Medulla oblongata (tissue), 1 donor: ENCODE results near the gene TRIM40.
"Not testable (repeated sequence)": the region's sequence is repeated elsewhere in the genome, so short reads cannot be mapped to it uniquely, and the experiment has no call there.

Experiments
- DNase-seq: peaks from one replicate; pipeline ENCODE4 v3.0.0-alpha.2; 2015; ENCODE audit errors: extremely low spot score

Gene TRIM40

GRCh38 chr6:30113003-30113759, 22.8 kb upstream of the TRIM40 start, which contains the start of gene TRIM31:
Gene TRIM31, minus strand, starts transcription at chr6:30113090. Its CDS starts 285 bp downstream, at chr6:30112805.
- no peak for DNase-seq

- no peak for DNase-seq
Observed at GRCh38 chr6:30113841-30114240, 22.1 kb upstream of the TRIM40 start.

DNA sequence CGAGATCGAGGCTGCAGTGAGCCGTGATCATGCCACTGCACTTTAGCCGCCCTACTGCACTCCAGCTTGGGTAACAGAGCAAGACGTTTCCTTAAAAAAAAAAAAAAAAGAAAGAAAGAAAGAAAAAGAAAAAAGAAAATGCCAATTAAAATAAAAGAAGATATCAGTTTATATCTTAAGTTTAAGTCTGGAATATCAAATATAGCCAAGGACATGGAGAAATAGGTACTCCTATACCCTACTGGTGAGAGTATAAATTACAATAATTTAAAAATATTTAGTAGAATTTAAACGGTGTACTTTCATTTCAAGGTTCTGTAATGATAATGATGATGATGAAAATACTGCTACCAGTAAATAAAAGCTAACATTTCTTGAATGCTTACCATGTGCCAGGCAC, 19.2 kb upstream of the TRIM40 start:
- DNase-seq = no peak

- DNase-seq = not testable (repeated sequence)
Observed at GRCh38 chr6:30118691-30119090, 17.2 kb upstream of the TRIM40 start.

DNA sequence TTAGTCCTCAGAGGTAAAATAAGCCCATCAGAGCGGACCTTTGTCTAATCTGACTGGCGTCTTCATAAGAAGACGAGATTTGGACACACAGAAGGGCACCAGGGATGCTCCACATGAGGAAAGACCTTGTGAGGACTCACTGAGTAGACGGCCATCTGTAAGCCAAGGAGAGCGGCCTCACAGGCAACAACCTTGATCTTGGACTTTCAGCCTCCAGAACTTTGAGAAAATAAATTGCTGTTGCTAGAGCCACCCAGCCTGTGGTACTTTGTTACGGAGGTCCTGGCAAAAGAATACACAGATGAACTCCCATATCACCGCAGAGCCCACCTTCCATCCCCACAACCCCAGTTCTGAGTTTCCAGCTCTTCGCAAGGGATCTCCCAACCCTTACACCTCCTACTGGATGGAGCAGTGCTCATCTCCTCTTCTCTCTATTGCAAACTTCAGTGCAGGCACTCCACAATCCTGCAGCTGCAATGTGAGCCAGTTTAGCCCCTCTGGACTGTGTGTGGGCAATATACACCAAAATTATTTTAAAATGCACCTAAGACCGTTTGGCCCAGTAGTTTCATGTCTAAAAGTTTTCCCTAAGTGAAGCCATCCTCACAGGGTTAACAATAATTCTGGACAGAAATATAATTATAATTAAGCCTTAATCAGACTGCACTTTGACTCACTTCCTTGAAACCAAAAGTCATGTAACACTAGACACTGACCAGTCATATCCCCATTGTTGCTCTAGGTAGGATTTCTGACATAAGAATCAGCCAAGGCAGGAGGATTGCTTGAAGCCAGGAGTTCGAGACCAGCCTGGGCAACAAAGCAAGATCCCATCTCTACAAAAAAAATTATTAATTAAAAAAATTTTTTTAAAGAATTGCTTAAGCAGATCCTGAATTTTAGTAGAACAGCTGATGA, 14.2 kb upstream of the TRIM40 start:
- no peak for DNase-seq

DNA sequence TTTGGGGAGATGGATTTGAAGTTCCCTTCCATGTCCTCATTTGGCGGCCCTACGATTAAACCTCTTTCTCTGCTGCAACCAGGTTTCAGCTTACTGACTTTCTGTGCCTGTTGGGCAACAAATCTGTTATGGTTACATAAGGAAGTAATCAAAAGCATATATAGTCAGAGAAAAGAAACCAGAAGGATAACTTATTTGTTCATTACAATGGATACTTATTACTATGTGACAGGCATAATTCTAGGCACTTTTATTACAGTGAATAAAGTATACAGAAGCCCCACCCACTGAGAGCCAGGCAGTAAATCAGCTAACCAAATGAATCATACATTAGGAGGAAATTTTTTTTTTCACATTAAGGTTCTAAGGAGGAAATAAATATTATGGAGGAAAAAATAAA, 13.4 kb upstream of the TRIM40 start:
- DNase-seq = no peak

- no peak for DNase-seq
Observed at GRCh38 chr6:30127238-30128093, 8.5 kb upstream of the TRIM40 start.

DNA sequence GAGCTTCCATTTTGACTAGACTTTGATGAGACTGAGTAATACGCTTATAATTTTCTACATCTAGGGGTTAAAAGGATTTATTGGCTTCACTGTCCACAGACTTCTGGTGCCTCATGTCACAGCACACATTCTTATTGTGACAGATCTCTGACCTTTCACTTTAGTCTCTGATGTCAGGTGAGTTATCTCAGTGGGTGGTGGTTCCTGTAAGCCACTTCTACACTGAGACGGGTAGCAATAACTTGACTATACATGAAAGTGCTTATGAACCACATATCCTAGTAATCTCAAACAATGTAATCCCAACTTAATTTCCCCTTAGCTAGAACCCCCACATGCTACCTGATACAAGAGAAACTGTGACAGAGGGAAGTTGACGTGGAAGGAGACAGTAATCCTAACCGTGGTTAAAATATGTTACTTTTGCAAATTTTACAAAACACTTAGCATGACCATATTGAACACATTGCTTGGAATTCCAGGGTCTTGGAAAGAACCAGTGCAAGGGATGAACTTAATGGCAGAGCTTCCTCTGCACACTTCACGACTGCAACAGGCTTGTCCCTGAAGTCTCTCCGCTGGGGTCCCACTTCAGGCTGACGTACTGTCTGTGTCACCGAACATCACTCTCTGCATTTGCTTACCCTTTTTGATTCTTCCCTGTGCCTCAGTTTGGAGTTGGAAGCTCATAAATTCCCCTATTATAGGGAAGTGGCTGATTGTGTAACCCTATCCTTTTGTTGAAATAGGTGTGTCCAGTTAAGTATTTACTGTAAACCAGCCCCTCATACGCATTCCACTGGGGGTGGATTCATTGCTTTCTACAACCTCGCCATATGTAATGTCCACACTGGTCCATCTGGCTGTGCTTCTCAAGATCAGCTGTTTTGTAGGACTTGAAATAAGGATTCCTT, 6.4 kb upstream of the TRIM40 start:
- DNase-seq = no peak

DNA sequence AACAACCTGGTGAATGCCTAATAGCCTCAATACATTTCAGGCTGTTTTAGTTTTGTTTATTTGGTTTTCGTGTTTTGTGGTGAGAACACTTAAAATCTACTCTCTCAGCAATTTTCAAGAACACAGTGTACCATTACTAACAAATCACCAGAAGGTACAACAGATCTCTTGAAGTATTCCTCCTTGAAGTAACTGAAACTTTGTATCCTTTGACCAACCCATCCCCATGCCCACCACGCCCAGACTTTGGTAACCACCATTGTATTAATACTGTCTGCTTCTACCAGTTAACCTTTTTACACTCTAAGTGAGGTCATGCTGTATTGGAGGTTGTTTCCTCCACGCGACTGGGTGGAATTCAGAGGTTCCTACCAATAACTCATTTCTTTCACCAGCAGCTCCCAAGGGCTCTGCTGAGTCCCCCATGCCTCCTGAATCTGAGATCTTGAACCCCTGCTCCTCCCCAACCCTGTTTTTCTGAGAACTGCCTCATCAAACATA, 5.7 kb upstream of the TRIM40 start:
- DNase-seq = no peak

DNA sequence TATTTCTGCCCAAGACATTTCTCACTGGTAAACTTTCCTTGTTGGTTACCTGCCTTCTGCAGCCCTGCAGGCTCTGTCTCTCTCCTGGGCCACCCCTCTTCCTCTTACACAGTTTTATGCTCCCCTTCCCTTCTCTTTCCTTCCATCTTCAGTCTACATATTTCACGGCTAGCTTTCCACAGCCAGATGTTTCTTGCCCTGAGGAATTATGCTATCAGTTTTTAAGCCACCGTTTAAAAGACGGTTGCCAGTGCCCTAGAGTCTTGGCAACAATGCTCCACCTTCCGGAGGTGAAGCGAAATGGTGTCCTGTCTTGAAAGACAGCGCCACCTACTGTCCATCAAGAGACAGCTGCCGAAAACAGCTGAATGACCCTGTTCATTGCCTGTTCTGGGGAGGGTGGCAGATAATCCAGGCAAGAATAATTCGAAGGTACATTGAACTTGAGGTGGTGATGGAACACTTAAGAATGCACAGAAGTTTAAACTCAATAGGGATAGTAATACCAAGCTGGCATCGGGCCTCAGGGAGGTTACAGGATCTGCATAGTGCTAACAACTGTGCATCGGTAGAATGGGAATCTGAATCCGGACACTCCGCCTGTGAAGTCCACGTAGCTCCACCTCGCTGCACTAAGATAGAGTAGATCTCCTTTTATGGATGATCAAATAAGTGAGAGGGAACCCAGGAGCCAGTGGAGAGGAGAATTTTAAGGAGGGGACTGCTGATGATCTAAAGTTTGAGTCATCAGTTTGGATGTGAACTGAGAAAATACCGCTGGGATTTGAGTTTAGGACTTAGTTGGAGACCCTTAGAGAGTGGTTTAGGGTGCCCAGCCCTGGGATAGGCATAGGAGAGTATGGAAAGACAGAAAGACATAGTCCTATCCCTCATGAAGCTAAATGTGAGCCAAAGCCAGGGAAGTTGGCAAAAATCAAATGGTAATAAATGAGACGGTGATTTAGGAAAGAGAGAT, 4.8 kb upstream of the TRIM40 start:
- DNase-seq = peak; percentile 89

GRCh38 chr6:30131947-30132497, 3.9 kb upstream of the TRIM40 start:
- DNase-seq = no peak

DNA sequence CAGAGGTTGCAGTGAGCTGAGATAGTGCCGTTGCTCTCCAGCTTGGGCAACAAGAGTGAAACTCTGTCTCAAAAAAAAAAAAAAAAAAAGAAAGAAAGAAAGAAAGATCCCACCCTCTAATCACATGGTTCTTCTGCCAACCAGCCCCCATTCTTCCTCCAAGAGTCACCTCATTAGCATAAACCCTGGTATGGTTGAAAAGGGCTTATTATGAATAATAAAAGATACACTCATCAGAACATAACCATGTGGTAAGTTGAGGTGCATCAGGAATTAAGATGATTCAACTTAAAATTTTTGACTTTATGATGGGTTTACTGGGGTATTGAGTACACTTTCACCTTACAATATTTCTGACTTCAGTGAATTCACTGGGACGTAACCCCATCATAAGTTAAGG, 793 bp upstream of the TRIM40 start:
- no peak for DNase-seq

DNA sequence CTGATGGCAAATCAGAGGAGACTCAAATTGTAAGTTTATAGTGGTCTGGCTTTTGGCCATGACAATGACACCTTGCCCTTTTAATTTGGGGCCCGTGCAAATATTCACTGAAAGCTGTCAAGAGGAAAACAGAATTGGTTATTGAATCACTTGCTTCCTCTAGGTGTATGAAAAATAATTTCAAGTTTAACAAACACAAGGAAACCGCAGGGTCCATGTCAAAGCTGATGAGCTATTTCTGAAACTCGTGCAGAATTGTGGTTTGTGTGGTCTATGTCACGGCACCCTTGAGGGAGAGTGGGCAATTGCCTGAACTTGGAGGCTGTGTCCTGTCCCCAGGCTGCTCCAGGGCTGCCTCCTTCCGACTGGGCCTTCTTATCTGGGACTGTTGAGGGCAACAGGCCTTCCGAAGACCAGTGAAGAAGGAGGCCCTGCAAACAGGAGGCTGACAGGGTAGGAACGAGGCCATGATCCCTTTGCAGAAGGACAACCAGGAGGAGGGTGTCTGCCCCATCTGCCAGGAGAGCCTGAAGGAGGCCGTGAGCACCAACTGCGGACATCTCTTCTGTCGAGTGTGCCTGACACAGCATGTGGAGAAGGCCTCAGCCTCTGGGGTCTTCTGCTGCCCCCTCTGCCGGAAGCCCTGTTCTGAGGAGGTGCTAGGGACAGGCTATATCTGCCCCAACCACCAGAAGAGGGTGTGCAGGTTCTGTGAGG, 788 bp downstream of the TRIM40 start:
- no peak for DNase-seq

DNA sequence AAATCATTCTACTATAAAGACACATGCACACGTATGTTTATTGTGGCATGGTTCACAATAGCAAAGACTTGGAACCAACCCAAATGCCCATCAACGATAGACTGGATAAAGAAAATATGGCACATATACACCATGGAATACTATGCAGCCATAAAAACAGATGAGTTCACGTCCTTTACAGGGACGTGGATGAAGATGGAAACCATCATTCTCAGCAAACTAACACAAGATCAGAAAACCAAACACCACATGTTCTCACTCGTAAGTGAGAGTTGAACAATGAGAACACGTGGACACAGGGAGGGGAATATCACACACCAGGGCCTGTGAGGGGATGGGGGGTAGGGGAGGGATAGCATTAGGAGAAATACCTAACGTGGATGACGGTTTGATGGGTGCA, 4.3 kb downstream of the TRIM40 start:
- DNase-seq = not testable (repeated sequence)

DNA sequence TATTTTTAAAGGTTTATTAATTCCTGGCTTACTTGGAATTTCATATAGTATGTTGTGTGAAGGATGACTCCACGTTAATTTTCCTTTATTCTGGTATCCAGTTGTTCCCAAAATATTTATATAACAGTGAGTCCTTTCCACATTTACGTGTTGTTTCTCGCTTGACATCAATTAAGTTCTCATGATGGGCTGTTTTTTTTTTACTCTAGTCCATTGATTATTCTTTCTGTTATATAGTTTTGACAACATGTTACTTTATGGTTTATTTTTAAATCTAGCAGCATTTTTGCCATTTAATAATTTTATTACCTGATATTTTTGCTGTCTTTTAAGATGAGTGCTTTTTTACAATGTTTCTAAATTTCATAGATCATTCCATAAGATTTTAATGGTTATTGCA, 6.7 kb downstream of the TRIM40 start:
- DNase-seq = no peak

GRCh38 chr6:30143780-30144179, 7.8 kb downstream of the TRIM40 start:
- DNase-seq = no peak

- no peak for DNase-seq
Observed at GRCh38 chr6:30144811-30145210, 8.9 kb downstream of the TRIM40 start.

- no peak for DNase-seq
Observed at GRCh38 chr6:30145818-30146217, 9.9 kb downstream of the TRIM40 start.
